GM12878 (cell line): ENCODE data around the gene ZBED2. TPM values are rescaled to one million over a fixed set of nuclear protein-coding genes. Genes with fewer than 3 reads are reported as not detected.

ENCODE experiments used
- ATAC-seq: fragments of 200-7000 bp; cut with Tn5 transposase; 3 replicates; pipeline ENCODE4 v1.9.1; 2020; ENCODE audit warnings: mild to moderate bottlenecking, moderate library complexity
- BruUV-seq: library from RNA; stranded (reverse); fragments of 400-500 nt; replicated peaks from 2 replicates; lab custom pipeline; 2021; lab: Mats Ljungman, UMichigan
- CTCF ChIA-PET: fragments of 300-600 bp; sonication (Branson Sonifier 250); formaldehyde crosslinking; extraction: SDS; loops from one replicate; lab custom pipeline; 2021; ENCODE audit warnings: inconsistent platforms; lab: Yijun Ruan, JAX
- POLR2A ChIA-PET: fragments of 350-600 bp; formaldehyde crosslinking; extraction: SDS; loops from one replicate; lab custom pipeline; 2021; ENCODE audit warnings: inconsistent platforms; lab: Charles Lee
- RAD21 ChIA-PET: fragments of 300-600 bp; sonication (Branson Sonifier 250); formaldehyde crosslinking; loops from one replicate; lab custom pipeline; 2023; ENCODE audit warnings: antibody characterized with exemption; ENCODE audit not compliant: unreplicated experiment; lab: Charles Lee
- SMC1A ChIA-PET: fragments of 300-600 bp; sonication (Branson Sonifier 250); formaldehyde crosslinking; loops from one replicate; lab custom pipeline; 2023; ENCODE audit not compliant: unreplicated experiment, uncharacterized antibody; lab: Charles Lee
- DNase-seq: peaks from one replicate; pipeline ENCODE4 v3.0.0-alpha.2; 2011; ENCODE audit warnings: low read depth, low spot score
- FAIRE-seq: peaks from 3 replicates; lab custom pipeline; 2011; peaks lifted over from hg19 to GRCh38; lab: Jason Lieb, UNC
- H2AFZ ChIP-seq: 2 replicates; pipeline ENCODE4 v1.6.0; 2011; ENCODE audit warnings: low read depth, low read length, control low read depth; ENCODE audit not compliant: control insufficient read depth
- H3K27ac ChIP-seq: 2 replicates; pipeline ENCODE4 v1.5.1; 2011; ENCODE audit warnings: control low read depth; ENCODE audit not compliant: control insufficient read depth, insufficient read depth
- H3K27me3 ChIP-seq, 2 experiments: replicated peaks in 1 of 2; 2 replicates each; pipeline versions ENCODE4 v1.6.0 to v1.6.1; 2011; ENCODE audit warnings: low read length in 1 of 2; ENCODE audit not compliant: control insufficient read depth in 2 of 2, insufficient read depth in 2 of 2
- H3K36me3 ChIP-seq, 2 experiments: 2 replicates each; pipeline ENCODE4 v1.5.1; 2011; ENCODE audit warnings: low read length in 1 of 2; ENCODE audit not compliant: control insufficient read depth in 2 of 2, insufficient read depth in 2 of 2
- H3K4me1 ChIP-seq: 2 replicates; pipeline ENCODE4 v1.6.1; 2011; ENCODE audit warnings: mild to moderate bottlenecking, low read length, moderate library complexity, mixed read lengths; ENCODE audit not compliant: control insufficient read depth, insufficient read depth
- H3K4me2 ChIP-seq: 2 replicates; pipeline ENCODE4 v1.6.0; 2011; ENCODE audit warnings: control low read depth; ENCODE audit not compliant: control insufficient read depth, insufficient read depth
- H3K4me3 ChIP-seq: fragments of 200-600 bp; sonication (generic); 2 replicates; pipeline ENCODE4 v1.5.1; 2016
- H3K79me2 ChIP-seq: 2 replicates; pipeline ENCODE4 v1.6.0; 2011; ENCODE audit warnings: low read length; ENCODE audit not compliant: control insufficient read depth, insufficient read depth
- H3K9ac ChIP-seq: 2 replicates; pipeline ENCODE4 v1.8.0; 2011; ENCODE audit warnings: low read length, control low read depth, mixed read lengths; ENCODE audit not compliant: control insufficient read depth, insufficient read depth
- H3K9me3 ChIP-seq: replicated peaks from 3 replicates; pipeline ENCODE4 v1.5.1; 2011; ENCODE audit warnings: mild to moderate bottlenecking, low read length; ENCODE audit not compliant: control insufficient read depth, insufficient read depth
- H4K20me1 ChIP-seq: 2 replicates; pipeline ENCODE4 v1.6.0; 2011; ENCODE audit not compliant: control insufficient read depth, insufficient read depth
- ATF7 ChIP-seq: fragments of 450-650 bp; IDR thresholded peaks from 2 replicates; pipeline ENCODE4 v1.6.1; 2016; ENCODE audit warnings: low read depth, mild to moderate bottlenecking
- CEBPB ChIP-seq, 2 experiments: fragments of 150-350 bp in 1 of 2; IDR thresholded peaks; 2 replicates each; pipeline ENCODE4 v1.6.1; 2012 to 2014; ENCODE audit warnings: low read depth in 2 of 2, low read length in 2 of 2, borderline replicate concordance in 1 of 2, inconsistent platforms in 1 of 2
- ELK1 ChIP-seq: IDR thresholded peaks from 2 replicates; pipeline ENCODE4 v1.6.1; 2012; ENCODE audit warnings: low read depth, low read length, improper control_type of control experiment
- EP300 ChIP-seq, 2 experiments: fragments of 150-350 bp in 1 of 2; IDR thresholded peaks; 2 replicates each; pipeline ENCODE4 v1.6.1; 2011 to 2012; ENCODE audit warnings: low read depth in 2 of 2, low read length in 2 of 2, borderline replicate concordance in 1 of 2, improper control_type of control experiment in 1 of 2, inconsistent platforms in 1 of 2; ENCODE audit not compliant: control insufficient read depth in 1 of 2
- FOXK2 ChIP-seq: fragments of 450-650 bp; IDR thresholded peaks from 2 replicates; pipeline ENCODE4 v1.6.1; 2017; ENCODE audit warnings: mild to moderate bottlenecking, moderate library complexity
- HCFC1 ChIP-seq: fragments of 150-350 bp; IDR thresholded peaks from 2 replicates; pipeline ENCODE4 v1.6.1; 2014; ENCODE audit warnings: low read length
- IKZF1 ChIP-seq: fragments of 450-650 bp; conservative IDR thresholded peaks from 2 replicates; pipeline ENCODE4 v1.6.1; 2017; ENCODE audit warnings: antibody characterized with exemption, mild to moderate bottlenecking
- IRF4 ChIP-seq: IDR thresholded peaks from 2 replicates; pipeline ENCODE4 v1.6.1; 2011; ENCODE audit warnings: low read depth, low read length
- JUND ChIP-seq: IDR thresholded peaks from 2 replicates; pipeline ENCODE4 v1.6.1; 2012; ENCODE audit warnings: low read depth, mild to moderate bottlenecking, low read length, improper control_type of control experiment, moderate library complexity
- STAT3 ChIP-seq: IDR thresholded peaks from 2 replicates; pipeline ENCODE4 v1.6.1; 2011; ENCODE audit warnings: low read depth, low read length, improper control_type of control experiment
- TBL1XR1 ChIP-seq: IDR thresholded peaks from 2 replicates; pipeline ENCODE4 v1.6.1; 2012; ENCODE audit warnings: low read depth, low read length, improper control_type of control experiment
- ZNF24 ChIP-seq: fragments of 450-650 bp; IDR thresholded peaks from 2 replicates; pipeline ENCODE4 v1.6.1; 2017; ENCODE audit warnings: antibody characterized with exemption, mild to moderate bottlenecking
- in situ Hi-C: fragments of 300-500 bp; cut with MboI; formaldehyde crosslinking; loops from 9 replicates; pipeline ENCODE4 v1.14.3; 2018; ENCODE audit warnings: mixed read lengths
- intact Hi-C: fragments of 100-400 bp; cut with micrococcal nuclease; formaldehyde crosslinking; loops from one replicate; pipeline ENCODE4 v1.14.2; 2022; ENCODE audit not compliant: unreplicated experiment
- polyA plus RNA-seq, 11 experiments: library from polyadenylated mRNA; depleted of rRNA in 4 of 11; unstranded in 6 of 11; stranded (reverse) in 5 of 11; fragments of >200 nt; fragmentation: Nextera tagmentation in 4 of 11; fragmentation: Illumina TruSeq in 1 of 11; extraction: Ambion mirVana in 4 of 11; extraction: Trizol in 1 of 11; gene quantifications; 1 replicate in 1 of 11; 2 replicates in 10 of 11; pipeline versions ENCODE4 v1.2.1 to v1.2.3, GENCODE V29; 2011 to 2016; ENCODE audit warnings: inconsistent platforms in 2 of 11, missing spikeins in 2 of 11, low read depth in 1 of 11
- total RNA-seq, 4 experiments: library from RNA; depleted of rRNA in 3 of 4; stranded (reverse); fragments of >200 nt in 3 of 4; fragmentation: Illumina TruSeq in 1 of 4; extraction: Trizol in 1 of 4; gene quantifications; 2 replicates each; pipeline versions ENCODE4 v1.2.1 to v1.2.3, GENCODE V29; 2013 to 2021

The ZBED2 gene
- total and polyA plus RNA-seq, 10 of the 15 experiments (the other 5 are each of a cell fraction or from before 2014, with no cell fraction given), result 0.02 to 0.24 (median 0.08) TPM; not detected in 3

- intact Hi-C loops, result no loop called here
- POLR2A ChIA-PET, result no interaction called here
- RAD21 ChIA-PET, result interaction anchor here (0.6 to 1.1 kb wide), 3 partner anchors 15 to 77 kb away, joined by 3 read pairs; no protein-coding TSS in a partner anchor
Observed at GRCh38 chr3:111592143-111592542, 3.0 kb downstream of the ZBED2 start.

More at GRCh38 chr3:111592143-111592542, 3.0 kb downstream of the ZBED2 start:
- DNase-seq (no peak), FAIRE-seq (no peak), ATAC-seq (no peak)
- TF ChIP-seq ELK1 (no peak), IRF4 (no peak), JUND (no peak), TBL1XR1 (no peak), STAT3 (no peak), FOXK2 (no peak), EP300 (IDR thresholded peaks at IDR 0.05; ENCODE audit: borderline replicate concordance in 1 of 2, control insufficient read depth in 1 of 2, low read depth in 2 of 2, low read length in 2 of 2) (no peak), IKZF1 (no peak), HCFC1 (no peak), ZNF24 (no peak), ATF7 (no peak), CEBPB (IDR thresholded peaks at IDR 0.05; ENCODE audit: borderline replicate concordance in 1 of 2, low read depth in 2 of 2, low read length in 2 of 2) (no peak)
- Histone ChIP-seq H3K4me3 (no peak overlapping the region), H3K4me1 (no peaks in the 10 kb centered on the region), H3K27ac (no peak overlapping the region), H3K9ac (no peak overlapping the region), H3K27me3 (no peaks in the 10 kb centered on the region), H3K9me3 (no peaks in the 10 kb centered on the region), H3K4me2 (no peak overlapping the region), H3K36me3 (no peaks in the 10 kb centered on the region), H2AFZ (no peak overlapping the region), H3K79me2 (no peaks in the 10 kb centered on the region), H4K20me1 (no peaks in the 10 kb centered on the region)
- BruUV-seq, result no TSS peak
- in situ Hi-C loops, result no loop called here
- SMC1A ChIA-PET, result interaction anchor here (0.6 kb wide), 1 partner anchor 302 kb away, joined by 4 read pairs; no protein-coding TSS in a partner anchor
- CTCF ChIA-PET, result interaction anchor here (1.3 to 2.4 kb wide), 2 partner anchors 14 to 99 kb away, joined by 5 to 10 read pairs; no protein-coding TSS in a partner anchor
